MM.1S (cell line): ENCODE data around the gene VSTM4.

Experiments used
- DNase-seq: peaks from one replicate; pipeline ENCODE4 v3.0.0-alpha.2; 2015
- H2AFZ ChIP-seq: fragments of 300-600 bp; sonication (generic); 2 replicates; pipeline ENCODE4 v1.6.0; 2016; ENCODE audit warnings: antibody characterized with exemption, low read length
- H3F3A ChIP-seq: fragments of 300-600 bp; sonication (generic); 2 replicates; pipeline ENCODE4 v1.6.1; 2016; ENCODE audit warnings: mild to moderate bottlenecking, antibody characterized with exemption, low read length, moderate library complexity, mixed read lengths; ENCODE audit not compliant: insufficient read depth
- H3K27ac ChIP-seq: fragments of 300-600 bp; sonication (generic); 2 replicates; pipeline ENCODE4 v1.5.1; 2016; ENCODE audit warnings: mild to moderate bottlenecking, low read length
- H3K27me3 ChIP-seq: fragments of 300-600 bp; sonication (generic); replicated peaks from 2 replicates; pipeline ENCODE4 v1.6.0; 2016; ENCODE audit warnings: low read length; ENCODE audit not compliant: insufficient read depth
- H3K36me3 ChIP-seq: fragments of 300-600 bp; sonication (generic); replicated peaks from 2 replicates; pipeline ENCODE4 v1.6.1; 2016; ENCODE audit warnings: mild to moderate bottlenecking, low read length, mixed read lengths; ENCODE audit not compliant: insufficient read depth
- H3K4me1 ChIP-seq: fragments of 300-600 bp; sonication (generic); 2 replicates; pipeline ENCODE4 v1.6.1; 2016; ENCODE audit warnings: low read length, mixed read lengths
- H3K4me2 ChIP-seq: fragments of 300-600 bp; sonication (generic); 2 replicates; pipeline ENCODE4 v1.6.0; 2016; ENCODE audit warnings: low read depth, low read length
- H3K4me3 ChIP-seq: fragments of 300-600 bp; sonication (generic); 2 replicates; pipeline ENCODE4 v1.5.1; 2016; ENCODE audit warnings: low read length, mixed read lengths
- H3K79me2 ChIP-seq: fragments of 300-600 bp; sonication (generic); 2 replicates; pipeline ENCODE4 v1.6.1; 2016; ENCODE audit warnings: mixed run types, low read length, mixed read lengths
- H3K9ac ChIP-seq: fragments of 300-600 bp; sonication (generic); 2 replicates; pipeline ENCODE4 v1.6.1; 2016; ENCODE audit warnings: low read length, mixed read lengths
- H3K9me2 ChIP-seq: fragments of 300-600 bp; sonication (generic); replicated peaks from 2 replicates; pipeline ENCODE4 v1.6.1; 2016; ENCODE audit warnings: mild to moderate bottlenecking, low read length, mixed read lengths; ENCODE audit not compliant: insufficient read depth
- H3K9me3 ChIP-seq: fragments of 300-600 bp; sonication (generic); replicated peaks from 2 replicates; pipeline ENCODE4 v1.6.1; 2016; ENCODE audit warnings: mild to moderate bottlenecking, low read length, mixed read lengths; ENCODE audit not compliant: insufficient read depth
- H4K20me1 ChIP-seq: fragments of 300-600 bp; sonication (generic); 2 replicates; pipeline ENCODE4 v1.6.1; 2016; ENCODE audit warnings: mild to moderate bottlenecking, low read length, moderate library complexity, mixed read lengths; ENCODE audit not compliant: insufficient read depth
- EZH2 ChIP-seq: fragments of 300-600 bp; sonication (generic); optimal IDR thresholded peaks from 2 replicates; pipeline ENCODE3; 2017; ENCODE audit warnings: low read depth, mild to moderate bottlenecking, antibody characterized with exemption, low read length, mixed read lengths
- EZH2phosphoT487 ChIP-seq: fragments of 300-600 bp; sonication (generic); IDR thresholded peaks from 2 replicates; pipeline ENCODE4 v1.6.1; 2018; ENCODE audit warnings: antibody characterized with exemption, low read length
- TF ChIP-seq, protein P1 (sequence below): fragments of 300-600 bp; sonication (generic); IDR thresholded peaks from 2 replicates; pipeline ENCODE4 v1.5.1; 2016; ENCODE audit warnings: antibody characterized with exemption, low read length, mixed read lengths

VSTM4 gene

DNA sequence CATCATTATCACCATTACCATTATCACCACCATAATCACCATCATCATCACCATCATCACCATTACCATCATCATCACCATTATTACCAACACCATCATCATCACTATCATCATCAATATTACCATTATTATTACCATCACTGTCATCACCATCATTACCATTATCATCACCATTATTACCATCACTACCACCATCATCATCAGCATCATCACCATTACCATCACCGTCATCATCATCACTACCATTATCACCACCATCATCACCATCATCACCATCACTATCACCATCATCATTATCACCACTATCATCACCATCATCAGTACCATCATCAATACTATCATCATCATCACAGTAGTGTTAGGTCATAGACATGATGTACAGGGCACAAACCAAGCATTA, 81.4 kb downstream of the VSTM4 start:
- TF ChIP-seq, protein P1, sequence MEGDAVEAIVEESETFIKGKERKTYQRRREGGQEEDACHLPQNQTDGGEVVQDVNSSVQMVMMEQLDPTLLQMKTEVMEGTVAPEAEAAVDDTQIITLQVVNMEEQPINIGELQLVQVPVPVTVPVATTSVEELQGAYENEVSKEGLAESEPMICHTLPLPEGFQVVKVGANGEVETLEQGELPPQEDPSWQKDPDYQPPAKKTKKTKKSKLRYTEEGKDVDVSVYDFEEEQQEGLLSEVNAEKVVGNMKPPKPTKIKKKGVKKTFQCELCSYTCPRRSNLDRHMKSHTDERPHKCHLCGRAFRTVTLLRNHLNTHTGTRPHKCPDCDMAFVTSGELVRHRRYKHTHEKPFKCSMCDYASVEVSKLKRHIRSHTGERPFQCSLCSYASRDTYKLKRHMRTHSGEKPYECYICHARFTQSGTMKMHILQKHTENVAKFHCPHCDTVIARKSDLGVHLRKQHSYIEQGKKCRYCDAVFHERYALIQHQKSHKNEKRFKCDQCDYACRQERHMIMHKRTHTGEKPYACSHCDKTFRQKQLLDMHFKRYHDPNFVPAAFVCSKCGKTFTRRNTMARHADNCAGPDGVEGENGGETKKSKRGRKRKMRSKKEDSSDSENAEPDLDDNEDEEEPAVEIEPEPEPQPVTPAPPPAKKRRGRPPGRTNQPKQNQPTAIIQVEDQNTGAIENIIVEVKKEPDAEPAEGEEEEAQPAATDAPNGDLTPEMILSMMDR = no peak
- TF ChIP-seq EZH2 (no peak), EZH2phosphoT487 (no peak)
- Histone ChIP-seq H3K27me3 (no peaks in the 10 kb centered on the region), H2AFZ (no peak overlapping the region), H4K20me1 (no peaks in the 10 kb centered on the region), H3F3A (no peaks in the 10 kb centered on the region), H3K4me2 (no peak overlapping the region), H3K36me3 (no peaks in the 10 kb centered on the region), H3K9me3 (no peaks in the 10 kb centered on the region), H3K9ac (no peak overlapping the region), H3K4me3 (no peak overlapping the region), H3K27ac (no peak overlapping the region), H3K4me1 (no peaks in the 10 kb centered on the region), H3K79me2 (no peaks in the 10 kb centered on the region), H3K9me2 (no peaks in the 10 kb centered on the region; the same call in 1 of the 2 replicates)
- no peak for DNase-seq

- H3F3A ChIP-seq = no peaks in the 10 kb centered on the region
- H3K4me1 ChIP-seq = no peaks in the 10 kb centered on the region
- no peak overlapping the region for H3K9ac ChIP-seq
- H3K27me3 ChIP-seq = no peaks in the 10 kb centered on the region
- H3K9me3 ChIP-seq = no peaks in the 10 kb centered on the region
- no peak overlapping the region for H3K4me3 ChIP-seq
- no peaks in the 10 kb centered on the region for H3K36me3 ChIP-seq
- no peaks in the 10 kb centered on the region; the same call in 1 of the 2 replicates for H3K9me2 ChIP-seq
- TF ChIP-seq, protein P1 = no peak
- no peak for TF ChIP-seq EZH2phosphoT487
- TF ChIP-seq EZH2 = no peak
- no peaks in the 10 kb centered on the region for H4K20me1 ChIP-seq
- H3K4me2 ChIP-seq = no peak overlapping the region
- H2AFZ ChIP-seq = no peak overlapping the region
- no peaks in the 10 kb centered on the region for H3K79me2 ChIP-seq
- no peak for DNase-seq
- no peak overlapping the region for H3K27ac ChIP-seq
Measured at GRCh38 chr10:49029666-49030065, 85.7 kb downstream of the VSTM4 start.

DNA sequence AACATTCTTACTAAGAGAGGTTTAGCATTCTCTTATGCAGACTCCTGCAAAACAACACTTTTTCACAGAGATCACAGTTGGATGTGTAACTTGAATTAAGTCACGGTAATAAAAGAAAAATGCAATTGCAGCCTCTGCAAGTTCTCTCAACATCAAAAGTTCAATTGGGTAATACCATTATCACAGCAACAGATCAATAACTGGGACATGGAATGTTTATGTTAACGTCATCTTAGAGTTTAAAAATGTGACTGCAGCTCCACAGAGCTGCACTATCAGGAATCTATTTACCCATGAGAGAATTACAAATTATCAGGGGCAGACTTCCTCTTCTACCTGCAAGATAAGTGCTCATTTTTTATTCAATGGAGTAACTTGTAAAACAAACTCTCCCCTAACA, 86.7 kb downstream of the VSTM4 start:
- H3K4me2 ChIP-seq = no peak overlapping the region
- H3F3A ChIP-seq = no peaks in the 10 kb centered on the region
- no peak overlapping the region for H3K27ac ChIP-seq
- no peak for TF ChIP-seq EZH2
- no peak overlapping the region for H3K9ac ChIP-seq
- no peaks in the 10 kb centered on the region for H4K20me1 ChIP-seq
- no peaks in the 10 kb centered on the region for H3K36me3 ChIP-seq
- no peaks in the 10 kb centered on the region for H3K79me2 ChIP-seq
- no peak overlapping the region for H3K4me3 ChIP-seq
- no peaks in the 10 kb centered on the region for H3K9me2 ChIP-seq
- H3K27me3 ChIP-seq = no peaks in the 10 kb centered on the region
- H3K4me1 ChIP-seq = no peaks in the 10 kb centered on the region
- DNase-seq = no peak
- no peak overlapping the region for H2AFZ ChIP-seq
- no peaks in the 10 kb centered on the region for H3K9me3 ChIP-seq

DNA sequence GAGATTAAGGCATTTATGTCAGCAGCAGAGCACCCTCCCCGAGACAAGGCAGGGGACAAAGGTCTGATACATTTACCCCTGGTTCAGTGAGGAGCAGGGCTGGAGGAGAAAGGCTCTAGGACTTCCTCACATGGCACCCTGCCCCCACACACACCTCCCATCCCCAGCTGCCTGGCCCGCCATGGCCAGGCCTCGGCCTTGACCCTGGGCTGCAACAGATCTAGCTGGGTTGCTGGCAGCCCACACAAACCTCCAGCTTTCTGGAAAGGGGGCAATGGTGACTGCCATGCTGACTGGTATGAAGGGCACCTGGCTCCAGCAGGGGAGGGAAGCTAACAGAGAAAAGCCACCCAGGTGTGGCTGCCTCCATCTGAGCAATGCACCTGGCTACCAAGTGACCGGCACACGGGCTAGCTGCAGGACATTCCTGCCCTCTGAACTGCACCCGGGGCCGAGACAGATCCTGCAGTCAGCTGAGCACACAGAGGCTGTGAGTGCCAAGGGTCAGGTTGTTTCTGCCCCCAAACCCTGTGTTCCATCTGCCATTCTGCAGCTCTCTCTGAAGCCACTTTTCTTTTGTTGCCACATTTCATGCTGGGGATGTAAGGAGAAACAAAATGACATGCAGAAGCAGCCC, 89.9 kb downstream of the VSTM4 start:
- Histone ChIP-seq H3K79me2 (no peaks in the 10 kb centered on the region), H3K9ac (no peak overlapping the region), H3K9me3 (no peaks in the 10 kb centered on the region), H2AFZ (no peak overlapping the region), H3K27me3 (no peaks in the 10 kb centered on the region), H3K36me3 (no peaks in the 10 kb centered on the region), H3K27ac (no peak overlapping the region), H3K4me2 (no peak overlapping the region), H3K9me2 (no peaks in the 10 kb centered on the region), H3K4me1 (no peaks in the 10 kb centered on the region), H3K4me3 (no peak overlapping the region), H3F3A (no peaks in the 10 kb centered on the region), H4K20me1 (no peaks in the 10 kb centered on the region)
- no peak for DNase-seq
- TF ChIP-seq EZH2phosphoT487 (no peak), EZH2 (no peak)
- TF ChIP-seq, protein P1 = no peak
